ENCODE measurements around the gene PLRG1.

The PLRG1 gene

GRCh38 chr4:154573190-154573870 is 23.1 kb upstream of the PLRG1 start:
- DNase-seq (ENCODE audit: low spot score), result no peak

- DNase-seq (ENCODE audit: low spot score), result no peak
Observed at GRCh38 chr4:154569584-154569983, 19.4 kb upstream of the PLRG1 start.

GRCh38 chr4:154569028-154569427 is 18.8 kb upstream of the PLRG1 start:
- no peak for DNase-seq (ENCODE audit: low spot score)

GRCh38 chr4:154566639-154567204 is 16.5 kb upstream of the PLRG1 start:
- no peak for DNase-seq (ENCODE audit: low spot score)

- no peak for DNase-seq (ENCODE audit: low spot score)
Observed at GRCh38 chr4:154565704-154566103, 15.5 kb upstream of the PLRG1 start.

GRCh38 chr4:154564311-154564710 is 14.1 kb upstream of the PLRG1 start:
- no peak for DNase-seq (ENCODE audit: low spot score)

GRCh38 chr4:154562697-154563254 is 12.6 kb upstream of the PLRG1 start, which contains the start of gene FGB:
Gene FGB (plus strand): TSS chr4:154563011. CDS start chr4:154563019, 8 bp downstream.
- no peak for DNase-seq (ENCODE audit: low spot score)

- no peak for DNase-seq (ENCODE audit: low spot score)
Observed at GRCh38 chr4:154560824-154561231, 10.6 kb upstream of the PLRG1 start.

- DNase-seq (ENCODE audit: low spot score), result no peak
Observed at GRCh38 chr4:154560419-154560801, 10.2 kb upstream of the PLRG1 start.

- peak; percentile 36 for DNase-seq (ENCODE audit: low spot score)
Observed at GRCh38 chr4:154559494-154560418, 9.6 kb upstream of the PLRG1 start.

GRCh38 chr4:154559141-154559493 is 8.9 kb upstream of the PLRG1 start:
- no peak for DNase-seq (ENCODE audit: low spot score)

GRCh38 chr4:154551872-154552686 is 1.9 kb upstream of the PLRG1 start:
- peak; percentile 91 for DNase-seq (ENCODE audit: low spot score)

GRCh38 chr4:154545689-154546088 is 4.5 kb downstream of the PLRG1 start:
- no peak for DNase-seq (ENCODE audit: low spot score)

- DNase-seq (ENCODE audit: low spot score), result no peak
Observed at GRCh38 chr4:154542271-154542879, 7.8 kb downstream of the PLRG1 start.

- no peak for DNase-seq (ENCODE audit: low spot score)
Observed at GRCh38 chr4:154534296-154534695, 15.9 kb downstream of the PLRG1 start.

- DNase-seq (ENCODE audit: low spot score), result no peak
Observed at GRCh38 chr4:154529728-154530519, 20.3 kb downstream of the PLRG1 start.

GRCh38 chr4:154528869-154529268 is 21.3 kb downstream of the PLRG1 start:
- no peak for DNase-seq (ENCODE audit: low spot score)

GRCh38 chr4:154527308-154527707 is 22.9 kb downstream of the PLRG1 start:
- no peak for DNase-seq (ENCODE audit: low spot score)

- no peak for DNase-seq (ENCODE audit: low spot score)
Observed at GRCh38 chr4:154526151-154526550, 24.0 kb downstream of the PLRG1 start.

- no peak for DNase-seq (ENCODE audit: low spot score)
Observed at GRCh38 chr4:154521607-154522006, 28.6 kb downstream of the PLRG1 start.
